Body of pancreas (tissue), 4 donors: ENCODE results near the gene DNASE1L2.

Experiments used
- CTCF ChIP-seq, 7 experiments: fragments of 450-650 bp in 4 of 7; fragments of 200-600 bp in 3 of 7; sonication (generic) in 3 of 7; IDR thresholded peaks; one replicate each; pipeline ENCODE4 v1.5.1; 2016 to 2019; ENCODE audit warnings: antibody characterized with exemption in 7 of 7
- POLR2A ChIP-seq, 3 donors: fragments of 450-650 bp; IDR thresholded peaks; one replicate each; pipeline ENCODE4 v1.6.1; 2016; ENCODE audit warnings: antibody characterized with exemption in 3 of 3, mild to moderate bottlenecking in 2 of 3

GRCh38 chr16:2232094-2232990 lies 3.9 kb upstream of the DNASE1L2 start:
- TF ChIP-seq POLR2A (IDR thresholded peaks at IDR 0.05) (no peak), CTCF (IDR thresholded peaks at IDR 0.05) (no peak)
